ENCODE measurements around the gene CAMKK1. TPM values are rescaled to one million over a fixed set of nuclear protein-coding genes. Genes with fewer than 3 reads are reported as not detected.

The CAMKK1 gene
- total and polyA plus RNA-seq, 2 donors (not counting 3 experiments of a cell fraction or from before 2014, with no cell fraction given): 4.5 to 6.1 TPM

- H3K4me3 ChIP-seq (replicated peaks in 1 of 3; ENCODE audit: insufficient read depth in 1 of 3, low read depth in 1 of 3, low read length in 3 of 3): no peak overlapping the region
- no peak for DNase-seq (ENCODE audit: low read depth, low spot score)
- no peaks in the 10 kb centered on the region for H3K79me2 ChIP-seq (ENCODE audit: control insufficient read depth, insufficient read depth, low read length)
- H3K9ac ChIP-seq (replicated peaks; ENCODE audit: extremely low read depth, insufficient read depth, low read length): no peak overlapping the region
- peaks cover 0 to 1% of the 10 kb centered on the region in 2 experiments for H3K36me3 ChIP-seq (ENCODE audit: control insufficient read depth in 2 of 2, extremely low read depth in 1 of 2, insufficient read depth in 2 of 2, low read length in 2 of 2)
- no peaks in the 10 kb centered on the region for H3K9me3 ChIP-seq (replicated peaks; ENCODE audit: control insufficient read depth, insufficient read depth, low read length)
- no peak for FAIRE-seq
- no peak overlapping the region for H3K27ac ChIP-seq (ENCODE audit: insufficient read depth, low read depth, low read length)
- H3K9me1 ChIP-seq (replicated peaks; ENCODE audit: control insufficient read depth, extremely low read depth, insufficient read depth, low read length): no peaks in the 10 kb centered on the region
- no peaks in the 10 kb centered on the region for H3K27me3 ChIP-seq (ENCODE audit: control insufficient read depth in 2 of 2, insufficient read depth in 2 of 2, low read length in 2 of 2)
- no peaks in the 10 kb centered on the region for H4K20me1 ChIP-seq (replicated peaks; ENCODE audit: control insufficient read depth, extremely low read depth, insufficient read depth, low read length)
- H3K4me2 ChIP-seq (ENCODE audit: insufficient read depth, low read length): no peak overlapping the region
- TF ChIP-seq CTCF (IDR thresholded peaks at IDR 0.05; ENCODE audit: extremely low read depth in 1 of 2, insufficient read depth in 1 of 2, low read depth in 1 of 2, low read length in 2 of 2) (no peak), POLR2AphosphoS5 (IDR thresholded peaks at IDR 0.05; ENCODE audit: insufficient read depth, low read depth, low read length) (no peak), GATA2 (IDR thresholded peaks at IDR 0.05; ENCODE audit: insufficient read depth, insufficient read length, low read depth, low read length) (no peak), MAX (IDR thresholded peaks at IDR 0.05; ENCODE audit: insufficient read depth, insufficient read length) (no peak), FOS (IDR thresholded peaks at IDR 0.05; ENCODE audit: borderline replicate concordance, insufficient read depth, low read length) (no peak), JUN (IDR thresholded peaks at IDR 0.05; ENCODE audit: borderline replicate concordance, insufficient read depth, insufficient read length, low read depth) (no peak)
- dilution Hi-C loops (cut with MboI; ENCODE audit: extremely low pct_ligation_motif_present, low sequenced_read_pairs) (no loop called here), intact Hi-C loops (cut with micrococcal nuclease) (no loop called here)
- no peak overlapping the region for H2AFZ ChIP-seq (ENCODE audit: low read depth, low read length)
- no TSS peak for BruUV-seq (replicated peaks)
- POLR2A ChIA-PET: no interaction called here
- CTCF ChIA-PET: no interaction called here
- peaks cover 5% of the 10 kb centered on the region for H3K4me1 ChIP-seq (ENCODE audit: control insufficient read depth, extremely low read depth, insufficient read depth, low read length)
Observed at GRCh38 chr17:3866276-3866675, 26.6 kb downstream of the CAMKK1 start.

Measured in endothelial cell of umbilical vein (primary cell).